ENCODE data around the gene EPS8L2.

GRCh38 chr11:727281-727701 lies 21.3 kb downstream of the EPS8L2 start:
- TF ChIP-seq CTCF (IDR thresholded peaks at IDR 0.05; ENCODE audit: insufficient read depth, low read length) (no peak), GABPA (IDR thresholded peaks at IDR 0.05; ENCODE audit: low read depth) (no peak), POLR2AphosphoS5 (IDR thresholded peaks at IDR 0.05; ENCODE audit: low read depth) (no peak), SPI1 (IDR thresholded peaks at IDR 0.05; ENCODE audit: borderline replicate concordance, low read depth) (no peak), REST (IDR thresholded peaks at IDR 0.05; ENCODE audit: insufficient replicate concordance, low read depth) (no peak)

Measured in HL-60 (cell line).